Tibial nerve (tissue), 4 donors: ENCODE data around the gene FAM13A. TPM values are rescaled to one million over a fixed set of nuclear protein-coding genes. Genes with fewer than 3 reads are reported as not detected.

ENCODE experiments used
- DNase-seq, 2 donors: peaks; one replicate each; pipeline ENCODE4 v3.0.0-alpha.2; 2019; ENCODE audit warnings: low spot score in 2 of 2
- H3K27ac ChIP-seq, 4 donors: fragments of 200-600 bp; sonication (generic) in 3 of 4; one replicate each; pipeline ENCODE4 v1.5.1; 2017 to 2019; ENCODE audit warnings: mild to moderate bottlenecking in 1 of 4
- H3K27me3 ChIP-seq, 2 donors: fragments of 200-600 bp; sonication (generic) in 1 of 2; one replicate each; pipeline versions ENCODE4 v1.5.1 to v1.6.0; 2017 to 2019
- H3K36me3 ChIP-seq, 3 donors: fragments of 200-600 bp; sonication (generic); one replicate each; pipeline ENCODE4 v1.5.1; 2018 to 2019
- H3K4me1 ChIP-seq, 4 donors: fragments of 200-600 bp; sonication (generic) in 3 of 4; one replicate each; pipeline ENCODE4 v1.5.1; 2017 to 2019
- H3K4me3 ChIP-seq, 4 donors: fragments of 200-600 bp; sonication (generic) in 3 of 4; one replicate each; pipeline ENCODE4 v1.5.1; 2017 to 2019; ENCODE audit warnings: mild to moderate bottlenecking in 1 of 4, moderate library complexity in 1 of 4
- H3K9me3 ChIP-seq, 4 donors: fragments of 200-600 bp; sonication (generic) in 3 of 4; one replicate each; pipeline ENCODE4 v1.5.1; 2017 to 2019
- CTCF ChIP-seq, 5 experiments: fragments of 200-600 bp in 3 of 5; fragments of 450-650 bp in 2 of 5; sonication (generic) in 3 of 5; IDR thresholded peaks; one replicate each; pipeline ENCODE4 v1.5.1; 2016 to 2019; ENCODE audit warnings: antibody characterized with exemption in 5 of 5, mild to moderate bottlenecking in 3 of 5, moderate library complexity in 2 of 5
- EP300 ChIP-seq, 2 donors: sonication (generic); formaldehyde crosslinking; IDR thresholded peaks; one replicate each; pipeline ENCODE4 v1.6.1; 2017; ENCODE audit warnings: antibody characterized with exemption in 2 of 2, mild to moderate bottlenecking in 1 of 2
- POLR2A ChIP-seq, 2 donors: fragments of 450-650 bp; IDR thresholded peaks; one replicate each; pipeline ENCODE4 v1.6.1; 2017; ENCODE audit warnings: antibody characterized with exemption in 2 of 2, mild to moderate bottlenecking in 2 of 2, moderate library complexity in 2 of 2
- WGBS, 2 donors: methylation state at CpG; one replicate each; pipeline ENCODE4 v1.1.5; 2018; 5-methylcytosine and 5-hydroxymethylcytosine counted together
- total RNA-seq, 4 donors: library from RNA; depleted of rRNA; stranded (reverse); fragments of >200 nt; gene quantifications; one replicate each; pipeline ENCODE4 v1.1.0, GENCODE V29; 2016

FAM13A gene
- total RNA-seq, 4 donors from 2014 or later, result 48.8 to 77.6 (median 58.8) TPM

GRCh38 chr4:88794952-88795351, 262.0 kb downstream of the FAM13A start:
- peaks cover 0 to 5% (median 0%) of the 10 kb centered on the region in 4 donors for H3K9me3 ChIP-seq
- peaks cover 0 to 24% (median 7%) of the 10 kb centered on the region in 4 donors for H3K4me1 ChIP-seq
- TF ChIP-seq EP300 (IDR thresholded peaks at IDR 0.05) (no peak), POLR2A (IDR thresholded peaks at IDR 0.05) (no peak), CTCF (IDR thresholded peaks at IDR 0.05) (no peak)
- H3K36me3 ChIP-seq, result peaks cover 0 to 26% (median 0%) of the 10 kb centered on the region in 3 donors
- H3K27ac ChIP-seq, result no peak overlapping the region
- H3K27me3 ChIP-seq, result no peaks in the 10 kb centered on the region
- no peak for DNase-seq
- no peak overlapping the region for H3K4me3 ChIP-seq

- no peak for DNase-seq
- Histone ChIP-seq H3K36me3 (peaks cover 0 to 27% (median 0%) of the 10 kb centered on the region in 3 donors), H3K4me3 (no peak overlapping the region), H3K4me1 (peaks cover 0 to 24% (median 7%) of the 10 kb centered on the region in 4 donors), H3K27me3 (no peaks in the 10 kb centered on the region), H3K27ac (no peak overlapping the region), H3K9me3 (peaks cover 0 to 5% (median 0%) of the 10 kb centered on the region in 4 donors)
- TF ChIP-seq CTCF (IDR thresholded peaks at IDR 0.05) (no peak), POLR2A (IDR thresholded peaks at IDR 0.05) (no peak), EP300 (IDR thresholded peaks at IDR 0.05) (no peak)
- WGBS, 2 donors, result 91 to 94% methylated on average over 4 of the region's 4 CpGs
Measured at GRCh38 chr4:88794087-88794690, 262.8 kb downstream of the FAM13A start.

- no peak overlapping the region for H3K4me3 ChIP-seq
- H3K27me3 ChIP-seq, result no peaks in the 10 kb centered on the region
- no peak for DNase-seq
- 95 to 100% methylated on average over 1 of the region's 1 CpG for WGBS, 2 donors
- peaks cover 0 to 29% (median 0%) of the 10 kb centered on the region in 3 donors for H3K36me3 ChIP-seq
- peaks cover 0 to 24% (median 7%) of the 10 kb centered on the region in 4 donors for H3K4me1 ChIP-seq
- H3K27ac ChIP-seq, result peak overlapping the region in 1 of 4 donors; percentile 36
- H3K9me3 ChIP-seq, result peaks cover 0 to 5% (median 0%) of the 10 kb centered on the region in 4 donors
- TF ChIP-seq CTCF (IDR thresholded peaks at IDR 0.05), result no peak
- no peak for TF ChIP-seq EP300 (IDR thresholded peaks at IDR 0.05)
- TF ChIP-seq POLR2A (IDR thresholded peaks at IDR 0.05), result no peak
Measured at GRCh38 chr4:88793475-88793874, 263.5 kb downstream of the FAM13A start.

GRCh38 chr4:88792821-88793220, 264.2 kb downstream of the FAM13A start:
- peaks cover 0 to 24% (median 7%) of the 10 kb centered on the region in 4 donors for H3K4me1 ChIP-seq
- H3K36me3 ChIP-seq, result peaks cover 0 to 27% (median 0%) of the 10 kb centered on the region in 3 donors
- 92 to 93% methylated on average over 1 of the region's 1 CpG for WGBS, 2 donors
- TF ChIP-seq EP300 (IDR thresholded peaks at IDR 0.05), result no peak
- TF ChIP-seq CTCF (IDR thresholded peaks at IDR 0.05), result no peak
- TF ChIP-seq POLR2A (IDR thresholded peaks at IDR 0.05), result no peak
- H3K4me3 ChIP-seq, result no peak overlapping the region
- no peak for DNase-seq
- no peaks in the 10 kb centered on the region for H3K27me3 ChIP-seq
- peaks cover 0 to 5% (median 0%) of the 10 kb centered on the region in 4 donors for H3K9me3 ChIP-seq
- H3K27ac ChIP-seq, result peak overlapping the region in 2 of 4 donors; percentile 5 to 20

- TF ChIP-seq CTCF (IDR thresholded peaks at IDR 0.05) (no peak), POLR2A (IDR thresholded peaks at IDR 0.05) (no peak), EP300 (IDR thresholded peaks at IDR 0.05) (peak in 1 of 2 donors; percentile 5)
- peaks cover 0 to 24% (median 7%) of the 10 kb centered on the region in 4 donors for H3K4me1 ChIP-seq
- peaks cover 0 to 5% (median 0%) of the 10 kb centered on the region in 4 donors for H3K9me3 ChIP-seq
- H3K36me3 ChIP-seq, result peaks cover 0 to 27% (median 2%) of the 10 kb centered on the region in 3 donors
- H3K4me3 ChIP-seq, result no peak overlapping the region
- peak overlapping the region in 2 of 4 donors; percentile 5 to 20 for H3K27ac ChIP-seq
- no peaks in the 10 kb centered on the region for H3K27me3 ChIP-seq
- WGBS, 2 donors, result 28 to 35% methylated on average over 1 of the region's 1 CpG
- no peak for DNase-seq
Measured at GRCh38 chr4:88792268-88792781, 264.7 kb downstream of the FAM13A start.
